Body of pancreas (tissue), 4 donors: Measurements from ENCODE around the gene HUS1B.

ENCODE experiments used
- CTCF ChIP-seq, 7 experiments: fragments of 450-650 bp in 4 of 7; fragments of 200-600 bp in 3 of 7; sonication (generic) in 3 of 7; IDR thresholded peaks; one replicate each; pipeline ENCODE4 v1.5.1; 2016 to 2019; ENCODE audit warnings: antibody characterized with exemption in 7 of 7
- POLR2A ChIP-seq, 3 donors: fragments of 450-650 bp; IDR thresholded peaks; one replicate each; pipeline ENCODE4 v1.6.1; 2016; ENCODE audit warnings: antibody characterized with exemption in 3 of 3, mild to moderate bottlenecking in 2 of 3

- TF ChIP-seq CTCF (IDR thresholded peaks at IDR 0.05) (no peak), POLR2A (IDR thresholded peaks at IDR 0.05) (no peak)
These were observed 28.1 kb downstream of the HUS1B start for GRCh38 chr6:628766-629165.
